BLaER1 treated with 17β-estradiol and CSF1 and Interleukin-3, amounts not matched to agents 10 nM and 100 nM (cell line): ENCODE measurements around the gene MYO19.

Source experiments
- H3K27ac ChIP-seq, 11 experiments: shearing (Covaris generic); formaldehyde crosslinking; 2 replicates each; pipeline ENCODE4 v1.8.1; 2022
- H3K27me3 ChIP-seq, 11 experiments: shearing (Covaris generic); formaldehyde crosslinking; 2 replicates each; pipeline ENCODE4 v1.8.1; 2022
- H3K36me3 ChIP-seq, 11 experiments: shearing (Covaris generic); formaldehyde crosslinking; 2 replicates each; pipeline ENCODE4 v1.8.1; 2022
- H3K4me1 ChIP-seq, 10 experiments: shearing (Covaris generic); formaldehyde crosslinking; 2 replicates each; pipeline ENCODE4 v1.8.1; 2022
- H3K4me2 ChIP-seq, 11 experiments: shearing (Covaris generic); formaldehyde crosslinking; 2 replicates each; pipeline ENCODE4 v1.8.1; 2022
- H3K4me3 ChIP-seq, 10 experiments: shearing (Covaris generic); formaldehyde crosslinking; 2 replicates each; pipeline ENCODE4 v1.8.1; 2022
- H3K9ac ChIP-seq, 11 experiments: shearing (Covaris generic); formaldehyde crosslinking; 2 replicates each; pipeline ENCODE4 v1.8.1; 2022
- H3K9me3 ChIP-seq, 11 experiments: shearing (Covaris generic); formaldehyde crosslinking; replicated peaks in 1 of 11; 2 replicates each; pipeline ENCODE4 v1.8.1; 2022
- H4K20me1 ChIP-seq, 11 experiments: shearing (Covaris generic); formaldehyde crosslinking; 2 replicates each; pipeline ENCODE4 v1.8.1; 2022
- Cebpa-rat ChIP-seq, 11 experiments: shearing (Covaris generic); IDR thresholded peaks; 2 replicates each; pipeline ENCODE4 v1.8.1; 2022

Gene MYO19

DNA sequence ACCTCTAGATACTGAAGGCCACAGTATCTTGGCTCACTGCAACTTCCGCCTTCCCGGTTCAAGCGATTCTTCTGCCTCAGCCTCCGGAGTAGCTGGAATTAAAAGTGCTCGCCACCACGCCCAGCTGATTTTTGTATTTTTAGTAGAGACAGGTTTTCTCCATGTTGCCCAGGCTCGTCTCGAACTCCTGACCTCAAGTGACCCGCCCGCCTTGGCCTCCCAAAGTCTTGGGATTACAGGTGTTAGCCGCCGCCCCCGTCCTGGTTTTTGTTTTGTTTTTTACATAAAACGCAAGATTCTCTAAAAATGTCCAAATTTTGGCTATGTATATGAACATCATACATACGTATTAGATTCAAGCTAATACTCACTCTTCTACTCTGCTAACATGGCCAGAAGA lies 8.1 kb upstream of the MYO19 start:
- Histone ChIP-seq H3K9me3 (no peaks in the 10 kb centered on the region), H3K4me3 (0 out of 20 replicates have a peak overlapping the region, but pooled peaks of 1 of the 10 experiments have one; percentile 93), H3K27ac (peak overlapping the region in 2 of 11 experiments; percentile 100; a peak in 1 of 22 replicates), H3K9ac (peak overlapping the region in 3 of 11 experiments; percentile 99 to 100 (median 99); a peak in 3 of 22 replicates), H3K36me3 (peaks cover 24 to 52% (median 41%) of the 10 kb centered on the region in 11 experiments), H3K27me3 (no peaks in the 10 kb centered on the region), H3K4me1 (peaks cover 17 to 27% (median 22%) of the 10 kb centered on the region in 10 experiments), H4K20me1 (peaks cover 21 to 24% (median 22%) of the 10 kb centered on the region in 11 experiments), H3K4me2 (peak overlapping the region in 9 of 11 experiments; percentile 72 to 94 (median 91); a peak in 17 of 22 replicates)
- TF ChIP-seq Cebpa-rat (IDR thresholded peaks at IDR 0.05), result no peak

DNA sequence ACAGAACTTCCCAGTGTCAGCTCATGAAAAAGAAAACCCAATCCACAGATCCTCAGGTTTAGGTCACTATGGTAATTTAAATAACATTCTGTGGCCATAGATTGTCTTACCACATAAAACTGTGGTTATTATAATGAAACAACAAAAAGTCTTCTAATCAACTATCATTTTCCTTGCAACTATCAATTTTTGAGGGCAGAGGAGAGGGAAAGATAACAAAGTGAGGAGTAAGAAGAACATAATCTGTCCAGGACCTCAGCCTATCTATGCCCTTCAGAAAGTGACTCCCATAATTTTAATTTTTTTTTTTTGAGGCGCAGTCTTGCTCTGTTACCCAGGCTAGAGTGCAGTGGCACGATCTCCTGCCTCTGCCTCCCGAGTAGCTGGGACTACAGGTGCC lies 6.0 kb upstream of the MYO19 start:
- Histone ChIP-seq H3K9ac (no peak overlapping the region), H4K20me1 (peaks cover 1 to 3% (median 2%) of the 10 kb centered on the region in 11 experiments; a peak in 14 of 22 replicates), H3K27ac (no peak overlapping the region), H3K4me2 (no peak overlapping the region), H3K27me3 (no peaks in the 10 kb centered on the region), H3K4me3 (no peak overlapping the region), H3K4me1 (peaks cover 17 to 26% (median 19%) of the 10 kb centered on the region in 10 experiments), H3K9me3 (no peaks in the 10 kb centered on the region), H3K36me3 (peaks cover 24 to 49% (median 35%) of the 10 kb centered on the region in 11 experiments)
- no peak for TF ChIP-seq Cebpa-rat (IDR thresholded peaks at IDR 0.05)

DNA sequence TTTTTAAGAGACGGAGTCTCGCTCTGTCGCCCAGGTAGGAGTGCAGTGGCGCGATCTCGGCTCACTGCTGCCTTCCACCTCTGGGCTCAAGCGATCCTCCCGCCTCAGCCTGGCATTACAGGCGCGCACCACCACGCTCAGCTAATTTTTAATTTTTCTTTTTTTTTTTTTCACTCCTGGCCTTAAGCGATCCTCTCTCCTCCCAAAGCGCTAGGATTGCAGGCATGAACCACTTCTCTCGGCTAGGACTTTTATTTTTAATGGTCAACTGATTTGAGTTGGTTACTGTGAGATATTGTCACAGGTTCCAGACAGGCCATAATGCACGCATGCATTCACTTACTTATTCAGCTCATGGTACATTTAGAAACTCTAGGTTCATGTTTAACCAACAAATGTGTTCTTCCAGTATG lies 1.0 kb upstream of the MYO19 start:
- Histone ChIP-seq H3K9me3 (no peaks in the 10 kb centered on the region), H3K9ac (peak overlapping the region; percentile 87 to 98 (median 95)), H3K4me3 (peak overlapping the region; percentile 60 to 90 (median 76)), H3K4me1 (peaks cover 16 to 36% (median 27%) of the 10 kb centered on the region in 10 experiments), H3K27me3 (no peaks in the 10 kb centered on the region), H4K20me1 (peaks cover 0 to 15% (median 0%) of the 10 kb centered on the region in 11 experiments; a peak in 4 of 22 replicates), H3K27ac (peak overlapping the region; percentile 86 to 100 (median 98); a peak in 21 of 22 replicates), H3K4me2 (peak overlapping the region; percentile 82 to 97 (median 94)), H3K36me3 (peaks cover 48 to 77% (median 64%) of the 10 kb centered on the region in 11 experiments)
- no peak for TF ChIP-seq Cebpa-rat (IDR thresholded peaks at IDR 0.05)

DNA sequence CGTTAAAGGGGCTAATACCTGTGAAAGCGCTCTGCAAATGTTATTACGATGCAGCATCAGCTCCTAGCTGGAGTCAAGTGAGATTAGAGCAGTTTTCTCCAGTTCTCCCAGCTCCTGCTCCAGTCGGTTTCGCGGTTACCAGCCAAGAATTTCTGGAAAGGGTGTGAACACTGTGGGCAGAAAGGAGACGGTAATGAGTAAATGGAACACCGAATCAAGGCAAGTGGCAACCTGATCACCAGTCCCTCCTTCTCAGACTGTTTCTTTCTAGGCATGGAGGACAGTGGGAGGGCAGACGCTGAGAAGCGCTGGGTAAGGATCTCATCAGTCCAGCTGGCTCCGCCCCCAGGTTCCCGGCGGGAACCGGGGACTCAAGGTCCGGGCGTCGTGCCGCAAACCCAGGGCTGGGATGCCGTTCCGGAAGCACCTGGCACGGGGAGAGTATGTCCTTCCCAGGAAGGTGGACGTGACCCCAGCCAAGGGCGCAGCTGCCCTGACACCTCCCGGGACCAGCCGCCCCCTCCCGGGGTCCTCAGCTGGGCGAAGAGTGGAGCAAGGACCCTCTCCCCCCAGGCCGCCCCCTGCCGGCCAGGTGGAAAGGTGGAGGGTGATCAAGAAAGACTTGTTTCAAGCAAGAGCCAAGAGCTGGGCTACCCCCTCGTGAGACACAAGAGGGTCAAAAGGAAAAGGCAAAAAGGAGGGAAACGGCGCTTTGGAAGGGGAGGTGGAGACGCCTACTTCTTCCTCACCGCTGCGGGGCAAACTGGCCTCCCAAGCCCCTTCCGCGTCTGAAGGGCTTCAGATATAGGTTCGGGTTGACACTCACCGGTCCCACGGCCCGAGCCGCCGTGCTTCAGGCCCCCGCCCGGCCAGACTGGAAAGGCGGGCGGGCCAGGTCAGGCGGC lies 481 bp downstream of the MYO19 start:
- Histone ChIP-seq H3K4me3 (peak overlapping the region; percentile 60 to 90 (median 76)), H3K27ac (peak overlapping the region; percentile 86 to 100 (median 98)), H3K36me3 (peaks cover 39 to 77% (median 68%) of the 10 kb centered on the region in 11 experiments), H3K9ac (peak overlapping the region; percentile 87 to 98 (median 95)), H3K4me1 (peaks cover 19 to 37% (median 32%) of the 10 kb centered on the region in 10 experiments), H3K9me3 (no peaks in the 10 kb centered on the region), H3K4me2 (peak overlapping the region; percentile 82 to 97 (median 94)), H4K20me1 (peaks cover 0 to 20% (median 9%) of the 10 kb centered on the region in 11 experiments; a peak in 12 of 22 replicates), H3K27me3 (no peaks in the 10 kb centered on the region)
- no peak for TF ChIP-seq Cebpa-rat (IDR thresholded peaks at IDR 0.05)

DNA sequence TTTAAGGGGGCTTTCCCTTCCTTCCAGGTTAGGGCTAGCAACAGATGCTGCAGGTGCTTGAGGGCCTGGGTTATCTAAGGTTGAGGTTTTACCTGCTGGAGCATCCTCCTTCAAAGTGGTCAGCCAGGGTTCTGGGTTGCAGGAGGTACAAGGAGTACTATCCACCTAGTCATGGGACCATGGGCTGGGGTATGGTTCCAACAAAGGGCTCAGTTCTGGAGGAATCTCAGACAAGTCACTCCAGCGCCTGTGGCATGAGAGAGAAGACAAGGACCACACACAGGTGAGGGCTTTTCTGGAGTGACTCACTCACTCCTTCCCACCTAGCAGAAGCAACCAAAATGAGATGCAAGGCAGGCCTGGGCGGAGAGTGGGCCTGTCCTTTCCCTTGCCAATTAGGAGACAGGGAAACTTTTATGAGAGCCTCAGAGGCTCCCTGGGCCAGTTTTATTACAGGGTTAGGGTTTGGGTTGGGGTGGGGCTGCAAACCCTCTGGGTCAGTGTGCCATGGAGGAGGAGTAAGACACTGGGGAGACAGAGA lies 2.2 kb downstream of the MYO19 start:
- no peaks in the 10 kb centered on the region for H3K27me3 ChIP-seq
- peak overlapping the region in 6 of 11 experiments; percentile 92 to 97 (median 94); a peak in 6 of 22 replicates for H3K4me2 ChIP-seq
- no peak overlapping the region for H3K27ac ChIP-seq
- no peak overlapping the region for H3K4me3 ChIP-seq
- TF ChIP-seq Cebpa-rat (IDR thresholded peaks at IDR 0.05), result no peak
- H3K36me3 ChIP-seq, result peaks cover 36 to 77% (median 70%) of the 10 kb centered on the region in 11 experiments
- H4K20me1 ChIP-seq, result peaks cover 0 to 37% (median 17%) of the 10 kb centered on the region in 11 experiments; a peak in 14 of 22 replicates
- H3K4me1 ChIP-seq, result peaks cover 23 to 47% (median 35%) of the 10 kb centered on the region in 10 experiments
- H3K9me3 ChIP-seq, result no peaks in the 10 kb centered on the region
- H3K9ac ChIP-seq, result peak overlapping the region in 4 of 11 experiments; percentile 4 to 31 (median 18); a peak in 1 of 22 replicates

DNA sequence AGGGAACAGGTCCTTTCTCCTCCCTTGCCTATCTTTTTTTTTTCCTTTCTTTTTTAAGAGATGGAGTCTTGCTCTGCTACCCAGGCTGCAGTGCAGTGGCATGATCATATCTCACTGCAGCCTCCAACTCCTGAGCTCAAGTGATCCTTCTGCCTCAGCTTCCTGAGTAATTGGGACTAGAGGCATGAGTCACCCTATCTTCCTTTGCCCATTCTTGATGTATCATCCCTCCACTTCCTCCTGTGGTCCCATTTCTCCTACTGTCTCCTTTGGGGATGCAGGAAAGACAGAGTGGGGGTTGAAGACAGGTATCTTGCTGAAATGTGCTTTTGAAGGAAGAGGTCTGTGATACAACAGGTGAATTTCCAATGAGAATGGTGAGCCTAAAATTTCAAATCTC lies 5.5 kb downstream of the MYO19 start:
- H4K20me1 ChIP-seq, result peaks cover 0 to 61% (median 17%) of the 10 kb centered on the region in 11 experiments; a peak in 14 of 22 replicates
- H3K4me2 ChIP-seq, result peak overlapping the region in 7 of 11 experiments; percentile 5 to 64 (median 58); a peak in 11 of 22 replicates

DNA sequence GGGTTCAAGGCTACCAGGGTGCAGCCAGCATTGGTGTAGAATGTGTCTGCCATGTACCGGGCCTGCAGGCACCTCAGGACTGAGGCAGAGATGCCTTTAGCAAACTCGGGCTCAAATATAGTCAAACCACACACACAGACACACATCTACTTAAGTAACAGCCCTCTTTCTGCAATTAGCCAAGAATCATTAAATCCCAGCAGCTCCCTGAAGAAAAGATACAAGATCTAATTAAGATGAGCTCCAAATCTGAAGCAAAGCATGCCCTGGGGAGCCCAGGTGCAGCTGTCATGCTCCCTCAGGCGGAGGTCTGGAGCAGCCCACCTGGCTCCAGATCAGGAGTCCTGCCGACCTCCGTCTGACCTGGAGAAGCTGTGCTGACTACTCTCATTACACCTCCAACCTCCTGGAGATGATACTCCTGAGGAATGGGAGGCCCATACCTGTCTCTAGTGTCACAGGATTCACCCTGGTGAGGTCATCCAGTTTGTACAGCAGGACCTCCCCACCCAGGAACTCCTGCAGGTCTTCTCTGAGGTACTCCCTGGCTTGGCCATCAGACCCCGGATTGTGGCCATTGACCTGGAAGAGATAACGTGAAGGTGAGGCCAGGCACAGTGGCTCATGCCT lies 6.9 kb downstream of the MYO19 start:
- no peak overlapping the region for H3K4me2 ChIP-seq
- peaks cover 0 to 57% (median 21%) of the 10 kb centered on the region in 11 experiments; a peak in 14 of 22 replicates for H4K20me1 ChIP-seq
- no peak overlapping the region for H3K4me3 ChIP-seq
- H3K27me3 ChIP-seq, result no peaks in the 10 kb centered on the region
- no peak overlapping the region; a peak in 1 of 22 replicates for H3K9ac ChIP-seq
- H3K4me1 ChIP-seq, result peaks cover 0 to 24% (median 11%) of the 10 kb centered on the region in 10 experiments; a peak in 14 of 20 replicates
- H3K27ac ChIP-seq, result no peak overlapping the region
- TF ChIP-seq Cebpa-rat (IDR thresholded peaks at IDR 0.05), result no peak
- H3K9me3 ChIP-seq, result no peaks in the 10 kb centered on the region
- peaks cover 64 to 100% (median 97%) of the 10 kb centered on the region in 11 experiments for H3K36me3 ChIP-seq

More for the DNA sequence above, 5.5 kb downstream of the MYO19 start:
- no peaks in the 10 kb centered on the region for H3K27me3 ChIP-seq
- peaks cover 62 to 98% (median 93%) of the 10 kb centered on the region in 11 experiments for H3K36me3 ChIP-seq
- H3K9me3 ChIP-seq, result no peaks in the 10 kb centered on the region
- H3K4me1 ChIP-seq, result peaks cover 11 to 35% (median 20%) of the 10 kb centered on the region in 10 experiments
- H3K27ac ChIP-seq, result no peak overlapping the region
- H3K9ac ChIP-seq, result peak overlapping the region in 1 of 11 experiments; percentile 6; a peak in 2 of 22 replicates
- TF ChIP-seq Cebpa-rat (IDR thresholded peaks at IDR 0.05), result no peak
- no peak overlapping the region for H3K4me3 ChIP-seq

DNA sequence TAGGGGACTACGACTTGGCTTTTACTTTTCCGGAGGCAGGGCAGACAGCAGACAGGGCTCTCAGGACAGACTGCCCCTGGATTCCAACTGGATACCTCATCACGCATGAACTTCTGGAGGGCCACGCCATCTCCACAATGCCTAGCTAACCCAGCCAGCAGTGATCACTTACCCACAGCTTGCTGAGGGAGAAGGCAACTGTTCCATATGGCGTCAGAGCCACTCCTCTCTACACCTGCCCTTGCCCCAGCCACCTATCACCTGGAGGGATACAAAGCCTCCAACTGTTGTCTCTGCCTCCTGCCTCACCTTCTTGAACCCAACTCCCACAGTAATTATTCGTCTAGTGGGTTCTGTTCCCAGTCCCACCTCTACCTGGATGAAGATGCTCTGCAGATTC lies 8.8 kb downstream of the MYO19 start:
- Histone ChIP-seq H3K27me3 (no peaks in the 10 kb centered on the region), H4K20me1 (peaks cover 0 to 49% (median 21%) of the 10 kb centered on the region in 11 experiments; a peak in 14 of 22 replicates), H3K4me3 (no peak overlapping the region), H3K36me3 (peaks cover 64 to 100% (median 95%) of the 10 kb centered on the region in 11 experiments), H3K4me1 (peaks cover 0 to 18% (median 11%) of the 10 kb centered on the region in 10 experiments; a peak in 14 of 20 replicates), H3K27ac (no peak overlapping the region), H3K9ac (no peak overlapping the region), H3K4me2 (no peak overlapping the region), H3K9me3 (no peaks in the 10 kb centered on the region)
- no peak for TF ChIP-seq Cebpa-rat (IDR thresholded peaks at IDR 0.05)
